NT2/D1 (cell line): ENCODE results near the gene STAB1.

Source experiments
- DNase-seq: peaks from one replicate; pipeline ENCODE4 v3.0.0-alpha.2; 2011; ENCODE audit warnings: low read depth, low spot score
- H3K27me3 ChIP-seq: 2 replicates; pipeline ENCODE4 v1.6.0; 2011; ENCODE audit warnings: mild to moderate bottlenecking; ENCODE audit not compliant: insufficient read length, insufficient read depth
- H3K36me3 ChIP-seq: 2 replicates; pipeline ENCODE4 v1.6.1; 2011; ENCODE audit warnings: mild to moderate bottlenecking, low read length, mixed read lengths; ENCODE audit not compliant: insufficient read depth, insufficient read length
- H3K4me1 ChIP-seq: 2 replicates; pipeline ENCODE4 v1.5.1; 2011; ENCODE audit not compliant: insufficient read depth, insufficient read length
- H3K4me3 ChIP-seq: 2 replicates; pipeline ENCODE4 v1.5.1; 2011; ENCODE audit warnings: low read depth; ENCODE audit not compliant: insufficient read length
- H3K9ac ChIP-seq: 2 replicates; pipeline ENCODE4 v1.6.0; 2011; ENCODE audit warnings: low read depth; ENCODE audit not compliant: insufficient read length
- H3K9me3 ChIP-seq: 2 replicates; pipeline ENCODE4 v1.5.1; 2011; ENCODE audit warnings: mild to moderate bottlenecking, low read length; ENCODE audit not compliant: insufficient read depth
- SUZ12 ChIP-seq: IDR thresholded peaks from 2 replicates; pipeline ENCODE4 v1.6.1; 2011; ENCODE audit not compliant: insufficient read length, insufficient read depth; ENCODE audit errors: extremely low read depth
- YY1 ChIP-seq: IDR thresholded peaks from 2 replicates; pipeline ENCODE4 v1.6.1; 2011; ENCODE audit not compliant: insufficient read length, insufficient read depth
- ZNF274 ChIP-seq: IDR thresholded peaks from 2 replicates; pipeline ENCODE4 v1.6.1; 2011; ENCODE audit warnings: mild to moderate bottlenecking, low read depth, low read length

Gene STAB1

DNA sequence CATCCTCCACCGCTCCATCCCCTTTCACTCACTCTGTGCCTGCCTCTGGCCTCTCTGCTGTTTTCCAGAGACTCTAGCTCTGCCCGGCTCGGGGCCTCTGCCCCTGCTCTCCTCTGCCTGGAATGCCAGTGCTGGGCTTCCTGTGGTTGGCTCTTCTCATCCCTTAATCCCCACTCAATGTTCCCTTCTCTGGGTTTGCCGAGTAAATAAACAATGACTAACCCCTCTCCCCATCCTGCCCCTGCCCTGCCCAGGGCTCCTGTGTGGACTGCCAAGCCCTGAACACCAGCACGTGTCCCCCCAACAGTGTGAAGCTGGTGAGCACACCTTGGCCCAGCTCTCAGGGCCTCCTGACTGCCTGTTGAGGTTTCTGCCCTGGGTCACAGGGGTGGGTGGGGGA lies 12.2 kb downstream of the STAB1 start:
- TF ChIP-seq SUZ12 (no peak), ZNF274 (no peak), YY1 (no peak)
- peak; percentile 38 for DNase-seq
- Histone ChIP-seq H3K4me1 (peaks cover 30% of the 10 kb centered on the region), H3K9ac (no peak overlapping the region), H3K9me3 (no peaks in the 10 kb centered on the region), H3K36me3 (no peaks in the 10 kb centered on the region), H3K4me3 (no peak overlapping the region), H3K27me3 (peaks cover 17% of the 10 kb centered on the region)

DNA sequence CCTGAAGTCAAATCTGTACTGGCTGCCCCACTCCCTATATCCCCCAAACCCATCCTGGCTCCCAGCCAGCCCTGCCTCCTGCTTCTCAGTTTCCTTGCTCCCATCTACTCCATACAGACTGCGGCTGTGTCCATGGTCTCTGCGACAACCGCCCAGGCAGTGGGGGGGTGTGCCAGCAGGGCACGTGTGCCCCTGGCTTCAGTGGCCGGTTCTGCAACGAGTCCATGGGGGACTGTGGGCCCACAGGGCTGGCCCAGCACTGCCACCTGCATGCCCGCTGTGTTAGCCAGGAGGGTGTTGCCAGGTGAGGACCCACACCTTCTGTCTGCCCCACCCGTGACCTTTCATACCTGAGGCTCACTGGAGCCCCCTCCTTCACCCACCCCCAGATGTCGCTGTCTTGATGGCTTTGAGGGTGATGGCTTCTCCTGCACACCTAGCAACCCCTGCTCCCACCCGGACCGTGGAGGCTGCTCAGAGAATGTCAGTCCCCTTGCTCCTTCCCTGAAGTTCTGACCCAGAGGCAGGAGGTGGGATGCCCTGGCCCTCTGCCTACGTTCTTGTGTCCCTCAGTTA lies 14.7 kb downstream of the STAB1 start:
- Histone ChIP-seq H3K36me3 (no peaks in the 10 kb centered on the region), H3K4me3 (no peak overlapping the region), H3K4me1 (peaks cover 24% of the 10 kb centered on the region), H3K9me3 (no peaks in the 10 kb centered on the region), H3K9ac (no peak overlapping the region), H3K27me3 (peaks cover 17% of the 10 kb centered on the region)
- no peak for TF ChIP-seq YY1
- TF ChIP-seq ZNF274, result no peak
- TF ChIP-seq SUZ12, result no peak
- no peak for DNase-seq

DNA sequence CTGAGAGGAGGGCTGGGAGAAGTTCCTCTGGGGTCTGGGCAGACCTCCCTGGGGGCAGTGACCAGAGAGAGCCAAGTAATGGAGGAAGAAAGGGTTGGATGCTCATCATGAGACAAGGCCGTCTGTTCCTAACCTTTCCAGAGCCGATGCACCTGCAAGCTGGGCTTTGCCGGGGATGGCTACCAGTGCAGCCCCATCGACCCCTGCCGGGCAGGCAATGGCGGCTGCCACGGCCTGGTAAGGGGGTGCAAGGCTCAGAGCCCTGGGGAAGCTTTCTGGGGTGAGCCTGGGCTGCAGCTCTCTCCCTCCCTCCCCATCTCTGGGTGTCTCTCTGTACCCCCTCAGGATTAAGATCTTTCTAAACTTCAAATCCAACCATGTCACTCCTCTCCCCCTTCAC lies 16.4 kb downstream of the STAB1 start:
- DNase-seq, result no peak
- Histone ChIP-seq H3K9me3 (no peaks in the 10 kb centered on the region), H3K9ac (no peak overlapping the region), H3K27me3 (peaks cover 15% of the 10 kb centered on the region), H3K36me3 (no peaks in the 10 kb centered on the region), H3K4me3 (no peak overlapping the region), H3K4me1 (peaks cover 11% of the 10 kb centered on the region)
- TF ChIP-seq SUZ12 (no peak), ZNF274 (no peak), YY1 (no peak)

DNA sequence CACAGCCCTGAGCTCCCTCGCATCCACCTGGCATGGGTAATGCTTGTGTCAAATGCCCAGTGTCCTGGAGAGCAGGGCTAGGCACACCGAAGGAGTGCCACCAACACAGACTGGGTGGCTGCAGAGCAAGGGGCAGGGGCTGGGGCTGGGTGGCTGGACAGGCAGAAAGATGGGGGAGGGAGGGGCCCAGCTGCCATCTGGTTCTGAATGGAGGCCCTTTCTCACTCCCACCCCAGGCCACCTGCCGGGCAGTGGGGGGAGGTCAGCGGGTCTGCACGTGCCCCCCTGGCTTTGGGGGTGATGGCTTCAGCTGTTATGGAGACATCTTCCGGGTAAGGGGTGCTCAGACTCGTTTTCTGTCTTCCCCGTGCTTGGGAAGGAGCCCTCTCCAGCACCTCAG lies 17.0 kb downstream of the STAB1 start:
- Histone ChIP-seq H3K4me1 (peaks cover 9% of the 10 kb centered on the region), H3K4me3 (no peak overlapping the region), H3K9me3 (no peaks in the 10 kb centered on the region), H3K27me3 (peaks cover 14% of the 10 kb centered on the region), H3K36me3 (no peaks in the 10 kb centered on the region), H3K9ac (no peak overlapping the region)
- TF ChIP-seq YY1, result no peak
- DNase-seq, result no peak

DNA sequence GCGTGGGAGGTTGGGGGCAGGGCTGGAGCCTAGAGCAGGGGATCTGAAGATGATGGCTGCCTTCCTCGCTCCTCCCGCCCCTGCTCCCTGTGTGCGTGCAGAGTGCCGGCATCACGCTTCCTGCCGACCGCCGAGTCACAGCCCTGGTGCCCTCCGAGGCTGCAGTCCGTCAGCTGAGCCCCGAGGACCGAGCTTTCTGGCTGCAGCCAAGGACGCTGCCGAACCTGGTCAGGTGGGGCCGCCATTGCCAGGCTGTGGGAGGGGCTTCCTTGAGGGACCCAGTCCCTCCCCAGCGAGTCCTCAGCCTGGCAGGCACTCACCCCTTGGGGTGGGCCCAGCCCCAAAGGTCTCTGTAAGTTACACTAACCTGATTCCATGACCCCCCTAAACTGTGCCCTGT lies 17.6 kb downstream of the STAB1 start:
- H3K27me3 ChIP-seq, result peaks cover 14% of the 10 kb centered on the region
- H3K9ac ChIP-seq, result no peak overlapping the region
- H3K36me3 ChIP-seq, result no peaks in the 10 kb centered on the region
- H3K4me1 ChIP-seq, result peaks cover 8% of the 10 kb centered on the region
- no peaks in the 10 kb centered on the region for H3K9me3 ChIP-seq
- TF ChIP-seq ZNF274 (no peak), SUZ12 (no peak), YY1 (no peak)
- DNase-seq, result no peak
- H3K4me3 ChIP-seq, result no peak overlapping the region

DNA sequence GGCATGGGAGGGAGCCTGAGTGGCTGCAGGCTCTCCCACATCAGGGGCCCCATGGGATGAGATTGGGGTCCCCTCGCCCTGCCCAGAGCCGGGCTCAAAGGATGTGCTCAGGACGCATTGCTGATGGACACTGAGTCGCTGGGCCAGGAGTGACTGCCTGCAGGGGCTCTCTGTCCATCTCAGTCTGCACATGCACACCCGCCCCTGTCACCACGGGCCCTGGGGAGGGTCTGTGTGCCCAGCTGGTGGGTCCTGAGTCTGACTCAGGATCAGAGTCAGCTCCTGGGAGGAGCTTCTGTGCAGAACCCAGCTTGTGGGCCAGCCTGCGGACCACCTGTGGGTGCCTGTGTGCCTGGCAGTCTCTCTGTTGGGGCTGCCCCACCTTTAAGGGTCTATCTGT lies 18.1 kb downstream of the STAB1 start:
- H3K9ac ChIP-seq, result no peak overlapping the region
- H3K4me3 ChIP-seq, result no peak overlapping the region
- TF ChIP-seq SUZ12 (no peak), YY1 (no peak), ZNF274 (no peak)
- peaks cover 7% of the 10 kb centered on the region for H3K4me1 ChIP-seq
- DNase-seq, result no peak
- H3K27me3 ChIP-seq, result peaks cover 14% of the 10 kb centered on the region
- no peaks in the 10 kb centered on the region for H3K36me3 ChIP-seq
- H3K9me3 ChIP-seq, result no peaks in the 10 kb centered on the region

DNA sequence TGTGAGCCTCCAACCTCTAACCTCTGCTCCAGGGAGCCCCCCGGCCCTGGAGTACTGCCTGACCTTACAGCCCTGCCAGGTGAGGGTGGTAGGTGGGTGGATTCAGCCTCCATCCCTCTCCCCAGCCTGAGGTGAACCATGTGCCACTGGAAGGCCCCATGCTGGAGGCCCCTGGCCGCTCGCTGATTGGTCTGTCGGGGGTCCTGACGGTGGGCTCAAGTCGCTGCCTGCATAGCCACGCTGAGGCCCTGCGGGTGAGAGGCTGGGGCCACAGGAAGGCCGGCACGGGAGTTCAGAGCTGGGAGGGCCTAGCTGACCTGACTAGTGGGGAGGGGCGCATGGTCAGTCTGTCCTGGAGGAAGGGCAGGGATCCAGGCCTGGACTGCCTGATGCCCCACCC lies 19.4 kb downstream of the STAB1 start:
- Histone ChIP-seq H3K9ac (no peak overlapping the region), H3K4me3 (no peak overlapping the region), H3K27me3 (peaks cover 13% of the 10 kb centered on the region), H3K36me3 (no peaks in the 10 kb centered on the region), H3K4me1 (peaks cover 11% of the 10 kb centered on the region), H3K9me3 (no peaks in the 10 kb centered on the region)
- no peak for TF ChIP-seq YY1
- no peak for TF ChIP-seq SUZ12
- no peak for TF ChIP-seq ZNF274
- no peak for DNase-seq
